AG09309 (cell line): ENCODE measurements around the gene MT3.

Source experiments
- DNase-seq: peaks from one replicate; pipeline ENCODE4 v3.0.0-alpha.2; 2010; ENCODE audit warnings: low read depth
- H3K4me3 ChIP-seq: 2 replicates; pipeline ENCODE4 v1.5.1; 2011; ENCODE audit warnings: mild to moderate bottlenecking, low read depth, low read length, moderate library complexity; ENCODE audit not compliant: control insufficient read depth
- CTCF ChIP-seq: IDR thresholded peaks from 2 replicates; pipeline ENCODE4 v1.5.1; 2011; ENCODE audit warnings: mild to moderate bottlenecking, low read depth, low read length, inconsistent platforms; ENCODE audit not compliant: insufficient read depth, control insufficient read depth; ENCODE audit errors: missing control alignments

Gene MT3

GRCh38 chr16:56623637-56624036 lies 34.3 kb downstream of the MT3 start:
- H3K4me3 ChIP-seq, result no peak overlapping the region
- no peak for DNase-seq
- no peak for TF ChIP-seq CTCF

- DNase-seq, result peak; percentile 20
- H3K4me3 ChIP-seq, result peak within 1 kb of the TSS; percentile 81
- TF ChIP-seq CTCF, result no peak
Measured at GRCh38 chr16:56625140-56625942, 36.0 kb downstream of the MT3 start, which contains the start of gene MT1E. Gene MT1E, plus strand, starts transcription at chr16:56625781. Its CDS starts 71 bp downstream, at chr16:56625852.

- peak; percentile 51 for DNase-seq
- no peak for TF ChIP-seq CTCF
- H3K4me3 ChIP-seq, result peak overlapping the region; percentile 81
Measured at GRCh38 chr16:56625943-56626654, 36.8 kb downstream of the MT3 start.

- TF ChIP-seq CTCF, result no peak
- peak overlapping the region; percentile 81 for H3K4me3 ChIP-seq
- no peak for DNase-seq
Measured at GRCh38 chr16:56626685-56627084, 37.4 kb downstream of the MT3 start.

GRCh38 chr16:56628486-56629350 lies 39.4 kb downstream of the MT3 start:
- no peak for TF ChIP-seq CTCF
- DNase-seq, result no peak

GRCh38 chr16:56629531-56629930 lies 40.2 kb downstream of the MT3 start:
- TF ChIP-seq CTCF, result no peak
- no peak for DNase-seq
- no peak overlapping the region for H3K4me3 ChIP-seq

More at GRCh38 chr16:56628486-56629350, 39.4 kb downstream of the MT3 start:
- H3K4me3 ChIP-seq, result no peak overlapping the region
